ENCODE results near the gene IVNS1ABP.
"Not testable (repeated sequence)": the region's sequence is repeated elsewhere in the genome, so short reads cannot be mapped to it uniquely, and the experiment has no call there.

Gene IVNS1ABP

GRCh38 chr1:185337246-185337645 is 20.2 kb upstream of the IVNS1ABP start:
- H3K4me3 ChIP-seq (ENCODE audit: low read length) = no peak overlapping the region
- TF ChIP-seq CTCF (conservative IDR thresholded peaks at IDR 0.05; ENCODE audit: low read depth, low read length) = no peak
- DNase-seq (ENCODE audit: low read depth) = no peak

DNA sequence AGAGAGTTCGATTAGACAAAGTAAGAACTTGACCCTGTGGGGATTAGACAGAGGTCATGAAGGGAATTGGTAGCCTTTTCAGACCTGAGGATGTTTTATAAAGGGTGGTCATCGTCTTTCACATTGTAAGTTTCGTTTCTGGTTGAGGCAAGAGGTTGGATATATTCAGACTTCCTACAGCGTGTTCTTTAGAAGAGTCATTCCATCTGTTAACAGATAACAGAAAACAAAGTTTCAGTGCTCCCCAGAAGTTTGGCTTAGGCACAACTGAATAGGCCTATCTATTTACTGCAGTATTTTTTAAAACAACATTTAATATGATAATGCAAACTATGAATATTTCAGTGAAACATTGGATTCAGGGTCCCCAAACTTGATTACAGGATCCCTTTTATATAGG is 17.1 kb upstream of the IVNS1ABP start:
- H3K4me3 ChIP-seq (ENCODE audit: low read length) = no peak overlapping the region
- no peak for TF ChIP-seq CTCF (conservative IDR thresholded peaks at IDR 0.05; ENCODE audit: low read depth, low read length)
- DNase-seq (ENCODE audit: low read depth) = no peak

GRCh38 chr1:185328255-185328654 is 11.2 kb upstream of the IVNS1ABP start:
- no peak overlapping the region for H3K4me3 ChIP-seq (ENCODE audit: low read length)

DNA sequence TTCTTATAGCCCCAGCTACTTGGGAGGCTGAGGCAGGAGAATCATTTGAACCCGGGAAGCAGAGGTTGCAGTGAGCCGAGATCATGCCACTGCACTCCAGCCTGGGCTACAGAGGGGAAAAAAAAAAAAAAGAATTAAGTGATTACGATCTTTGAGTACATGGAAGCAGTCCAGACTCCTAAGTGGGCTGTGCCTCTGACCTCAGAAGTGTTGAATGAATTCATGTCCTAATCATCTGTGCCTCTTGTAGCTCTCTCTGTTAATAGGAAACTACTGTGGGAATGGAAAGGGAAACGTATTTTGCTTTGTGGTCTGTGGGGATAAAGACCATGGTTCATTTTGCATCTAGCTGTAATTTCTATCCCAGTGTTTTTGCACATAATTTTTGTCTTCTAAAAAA is 8.4 kb upstream of the IVNS1ABP start:
- TF ChIP-seq CTCF (conservative IDR thresholded peaks at IDR 0.05; ENCODE audit: low read depth, low read length) = no peak
- no peak for DNase-seq (ENCODE audit: low read depth)
- no peak overlapping the region for H3K4me3 ChIP-seq (ENCODE audit: low read length)

More at GRCh38 chr1:185328255-185328654, 11.2 kb upstream of the IVNS1ABP start:
- no peak for DNase-seq (ENCODE audit: low read depth)
- TF ChIP-seq CTCF (conservative IDR thresholded peaks at IDR 0.05; ENCODE audit: low read depth, low read length) = no peak

- no peak for TF ChIP-seq CTCF (conservative IDR thresholded peaks at IDR 0.05; ENCODE audit: low read depth, low read length)
- no peak for DNase-seq (ENCODE audit: low read depth)
- H3K4me3 ChIP-seq (ENCODE audit: low read length) = no peak overlapping the region
Measured at GRCh38 chr1:185324118-185324517, 7.1 kb upstream of the IVNS1ABP start.

DNA sequence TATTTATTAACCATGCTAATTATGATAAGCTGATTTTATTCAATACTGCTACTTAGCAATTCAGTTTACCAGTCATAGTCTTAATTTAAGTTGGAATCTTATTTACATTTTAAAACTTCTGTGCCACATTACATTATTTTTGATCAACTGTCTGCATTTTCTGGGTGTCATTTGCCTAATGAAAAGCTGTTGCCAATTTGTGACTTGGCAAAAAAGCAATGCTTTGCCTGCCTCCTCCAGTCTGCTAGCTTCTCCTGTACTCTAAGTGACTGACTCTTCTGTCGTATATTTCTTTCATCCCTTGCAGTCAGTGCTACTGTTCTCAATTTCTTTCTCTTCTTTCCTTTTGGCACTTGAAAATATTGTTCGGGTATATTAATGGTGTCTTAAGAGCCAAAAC is 5.6 kb upstream of the IVNS1ABP start:
- TF ChIP-seq CTCF (conservative IDR thresholded peaks at IDR 0.05; ENCODE audit: low read depth, low read length) = no peak
- DNase-seq (ENCODE audit: low read depth) = no peak

GRCh38 chr1:185321653-185322221 is 4.7 kb upstream of the IVNS1ABP start:
- DNase-seq (ENCODE audit: low read depth); H3K4me3 ChIP-seq (ENCODE audit: low read length): not testable (repeated sequence)

More for the DNA sequence above, 5.6 kb upstream of the IVNS1ABP start:
- no peak overlapping the region for H3K4me3 ChIP-seq (ENCODE audit: low read length)

DNA sequence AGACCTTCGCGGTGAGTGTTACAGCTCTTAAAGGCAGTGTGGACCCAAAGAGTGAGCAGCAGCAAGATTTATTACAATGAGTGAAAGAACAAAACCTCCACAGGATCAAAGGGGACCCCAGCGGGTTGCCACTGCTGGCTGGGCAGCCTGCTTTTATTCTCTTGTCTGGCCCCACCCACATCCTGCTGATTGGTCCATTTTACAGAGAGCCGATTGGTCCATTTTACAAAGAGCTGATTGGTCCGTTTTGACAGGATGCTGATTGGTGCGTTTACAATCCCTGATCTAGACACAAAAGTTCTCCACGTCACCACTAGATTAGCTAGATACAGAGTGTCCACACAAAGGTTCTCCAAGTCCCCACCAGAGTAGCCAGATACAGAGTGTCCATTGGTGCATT is 4.1 kb upstream of the IVNS1ABP start:
- not testable (repeated sequence) for H3K4me3 ChIP-seq (ENCODE audit: low read length); DNase-seq (ENCODE audit: low read depth)
